Muscle of arm (tissue), 12 donors: Measurements from ENCODE around the gene SNTG2. TPM values are rescaled to one million over a fixed set of nuclear protein-coding genes. Genes with fewer than 3 reads are reported as not detected.
A peak's percentile ranks its signal among the peaks of the same experiment; 100 is the strongest.

ENCODE experiments used
- DNase-seq: peaks from one replicate; pipeline ENCODE4 v3.0.0-alpha.2; 2013
- polyA plus RNA-seq, 12 donors: library from polyadenylated mRNA; unstranded; fragments of 120-200 nt; gene quantifications; one replicate each; pipeline ENCODE4 v1.2.1, GENCODE V29; 2013; ENCODE audit not compliant: insufficient read length in 12 of 12

The SNTG2 gene
- polyA plus RNA-seq, 12 donors = 0.13 to 0.70 (median 0.31) TPM; not detected in 3

GRCh38 chr2:1140389-1141003, 189.8 kb downstream of the SNTG2 start:
- DNase-seq = no peak

DNA sequence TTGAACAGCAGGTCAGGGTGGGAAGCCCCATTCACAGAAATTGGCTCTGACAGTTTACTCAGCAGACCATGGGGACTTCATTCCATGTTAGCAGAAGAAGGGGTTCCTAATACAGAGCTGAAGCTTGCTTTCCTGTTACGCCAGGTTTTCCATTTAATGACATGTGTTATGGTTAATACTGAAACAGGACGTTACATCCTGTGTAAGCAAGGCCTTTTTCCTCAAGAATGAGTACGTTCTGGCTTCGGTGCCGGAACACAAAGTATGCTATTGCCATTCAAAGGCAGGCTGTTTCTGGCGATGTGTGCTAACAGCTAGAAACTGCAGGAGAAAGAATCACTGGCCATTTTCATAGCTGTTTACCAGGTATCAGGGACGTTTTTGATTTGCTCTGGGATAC, 190.4 kb downstream of the SNTG2 start:
- DNase-seq = no peak

- no peak for DNase-seq
Observed at GRCh38 chr2:1143129-1143528, 192.5 kb downstream of the SNTG2 start.

DNA sequence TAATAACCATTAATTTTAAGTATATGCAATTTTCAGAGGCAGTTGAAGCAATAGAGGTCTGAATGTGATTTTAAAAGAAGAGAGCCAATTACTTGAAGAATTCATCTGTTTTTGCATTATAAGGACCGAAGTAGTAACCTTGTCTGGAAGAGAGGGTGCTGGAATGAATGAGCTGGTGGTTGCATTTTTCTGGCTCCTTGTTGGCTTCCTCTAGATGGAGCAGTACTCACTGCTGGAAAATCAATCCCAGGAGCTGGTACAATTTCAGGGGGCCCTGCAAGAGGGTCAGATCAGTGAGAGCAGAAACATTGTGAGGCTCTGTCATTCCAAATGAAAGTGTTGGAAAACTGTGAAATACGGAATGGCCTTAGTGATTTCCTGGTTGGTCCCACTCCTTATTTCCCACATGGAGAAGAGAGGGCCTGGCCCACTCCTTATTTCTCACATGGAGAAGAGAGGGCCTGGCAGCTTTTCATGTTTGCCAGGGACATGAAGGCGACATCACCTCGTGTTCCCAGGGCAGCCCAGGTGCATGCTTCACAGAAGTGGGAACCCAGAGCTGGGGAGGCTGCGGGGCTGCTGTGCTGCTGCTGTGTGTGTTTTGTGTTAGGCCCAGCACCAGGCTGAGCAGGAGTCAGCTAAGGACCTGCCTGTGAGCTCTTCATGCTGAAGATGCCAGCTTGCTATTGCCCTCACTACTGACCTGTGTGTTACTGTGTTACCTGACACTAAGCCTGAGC, 197.4 kb downstream of the SNTG2 start:
- no peak for DNase-seq

- DNase-seq = no peak
Observed at GRCh38 chr2:1150724-1151511, 200.3 kb downstream of the SNTG2 start.

- no peak for DNase-seq
Observed at GRCh38 chr2:1152375-1152774, 201.7 kb downstream of the SNTG2 start.

DNA sequence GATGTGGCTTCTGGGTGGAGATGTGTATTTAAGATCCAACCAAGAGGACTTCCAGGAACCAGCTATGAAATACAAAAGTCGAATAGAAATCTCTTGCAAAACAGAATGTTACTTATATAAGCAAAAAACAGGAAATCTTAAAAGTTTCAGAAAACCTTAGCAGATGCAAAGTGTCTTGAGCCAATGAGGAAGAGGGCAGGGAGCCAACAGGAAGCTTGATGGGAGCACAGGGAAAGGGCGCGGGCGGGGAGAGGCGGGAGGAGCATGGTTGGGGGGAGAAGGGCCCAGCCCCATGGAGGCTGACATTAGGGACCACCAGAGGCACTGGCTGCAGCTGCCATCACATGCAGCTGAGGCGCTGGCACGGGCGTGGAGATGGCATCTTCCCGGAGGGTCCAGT, 203.3 kb downstream of the SNTG2 start:
- DNase-seq = peak; percentile 80

- no peak for DNase-seq
Observed at GRCh38 chr2:1154710-1155594, 204.3 kb downstream of the SNTG2 start.

DNA sequence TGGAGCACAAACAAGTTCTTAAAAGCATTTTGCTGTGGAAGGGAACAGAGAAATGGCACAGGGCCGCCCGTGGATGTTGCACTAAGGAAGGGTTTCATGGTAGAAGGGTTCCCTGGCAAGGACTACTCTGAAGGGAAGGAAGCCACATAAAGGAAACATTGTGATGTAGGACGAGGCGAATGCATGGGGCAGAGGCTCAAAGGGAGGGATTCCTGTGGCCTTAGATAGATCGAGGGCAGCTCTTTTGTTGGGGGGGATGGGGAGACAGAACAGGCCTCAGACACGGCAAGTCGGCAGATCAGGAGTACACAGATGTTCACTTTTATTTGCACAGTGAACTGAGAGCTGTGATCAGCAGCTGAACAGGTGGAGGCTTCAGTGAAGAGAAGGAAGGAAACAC, 205.4 kb downstream of the SNTG2 start:
- no peak for DNase-seq

DNA sequence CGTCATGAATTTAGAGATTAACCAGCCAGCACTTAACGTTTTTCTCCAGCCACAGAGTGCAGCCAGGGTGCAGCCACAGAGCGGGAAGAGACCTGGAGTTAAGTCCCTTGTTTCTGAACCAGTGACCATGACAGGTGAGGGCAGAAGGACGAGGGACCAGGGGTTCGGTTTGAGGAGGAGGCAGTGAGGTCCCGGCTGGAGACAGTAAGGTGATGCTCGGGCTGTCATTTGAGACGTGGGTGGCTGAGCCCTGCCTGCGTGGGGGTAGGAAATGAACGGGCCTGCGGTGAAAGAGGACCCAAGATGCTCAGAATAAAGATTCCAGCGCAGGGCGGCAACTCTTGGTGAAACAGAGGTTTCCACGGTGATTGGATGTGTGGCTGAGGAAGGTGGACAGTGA, 205.9 kb downstream of the SNTG2 start:
- DNase-seq = no peak

DNA sequence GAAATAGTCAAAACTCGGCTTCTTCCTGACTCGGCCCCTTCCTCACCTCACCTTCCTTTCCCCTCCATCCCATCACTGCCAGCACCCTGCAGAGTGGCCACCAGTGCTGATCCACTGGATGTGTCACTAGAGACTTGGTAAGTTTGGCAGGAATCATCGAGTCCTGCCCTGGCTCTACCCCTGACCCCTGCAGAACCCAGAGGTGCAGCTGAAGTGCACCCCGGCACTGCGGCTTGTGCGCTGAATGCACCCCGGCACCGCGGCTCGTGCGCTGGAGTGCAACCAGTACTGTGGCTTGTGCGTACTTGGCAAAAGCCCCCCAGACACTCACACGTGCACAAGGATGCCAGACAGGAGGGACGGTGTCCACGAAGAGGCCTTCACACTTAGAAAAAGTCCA, 206.5 kb downstream of the SNTG2 start:
- DNase-seq = no peak

DNA sequence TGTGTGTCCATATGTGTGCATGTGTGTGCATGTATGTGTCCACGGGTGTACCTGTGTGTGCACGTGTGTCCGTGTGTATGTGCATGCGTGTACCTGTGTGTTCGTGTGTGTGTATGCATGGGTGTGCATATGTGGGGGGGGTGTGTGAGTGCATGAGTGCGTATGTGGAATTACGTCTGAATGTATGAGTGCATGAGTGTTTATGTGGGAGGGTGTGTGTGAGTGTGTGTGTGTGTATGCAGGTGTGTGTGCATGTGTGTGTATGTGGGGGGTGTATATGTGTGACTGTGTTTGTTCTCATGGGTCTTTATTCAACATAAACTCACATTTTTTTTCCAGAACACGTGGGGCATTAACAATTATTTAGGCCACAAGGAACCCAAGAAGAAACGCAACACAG, 208.4 kb downstream of the SNTG2 start:
- no peak for DNase-seq

- no peak for DNase-seq
Observed at GRCh38 chr2:1162246-1162645, 211.6 kb downstream of the SNTG2 start.

- DNase-seq = no peak
Observed at GRCh38 chr2:1162768-1163584, 212.3 kb downstream of the SNTG2 start.

DNA sequence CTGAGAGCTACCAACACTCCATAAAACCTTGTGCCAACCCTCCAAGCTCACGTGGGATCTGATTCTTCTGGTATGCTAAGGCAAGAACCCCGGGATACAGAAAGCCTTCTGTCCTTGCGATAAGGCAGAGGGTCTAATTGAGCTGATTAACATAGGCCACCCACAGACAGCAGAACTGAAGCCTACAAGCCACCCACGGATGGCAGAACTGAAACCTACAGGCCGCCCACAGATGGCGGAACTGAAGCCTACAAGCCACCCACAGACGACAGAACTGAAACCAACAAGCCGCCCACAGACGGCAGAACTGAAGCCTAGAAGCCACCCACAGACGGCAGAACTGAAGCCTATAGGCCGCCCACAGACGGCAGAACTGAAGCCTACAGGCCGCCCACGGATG, 216.3 kb downstream of the SNTG2 start:
- DNase-seq = no peak

DNA sequence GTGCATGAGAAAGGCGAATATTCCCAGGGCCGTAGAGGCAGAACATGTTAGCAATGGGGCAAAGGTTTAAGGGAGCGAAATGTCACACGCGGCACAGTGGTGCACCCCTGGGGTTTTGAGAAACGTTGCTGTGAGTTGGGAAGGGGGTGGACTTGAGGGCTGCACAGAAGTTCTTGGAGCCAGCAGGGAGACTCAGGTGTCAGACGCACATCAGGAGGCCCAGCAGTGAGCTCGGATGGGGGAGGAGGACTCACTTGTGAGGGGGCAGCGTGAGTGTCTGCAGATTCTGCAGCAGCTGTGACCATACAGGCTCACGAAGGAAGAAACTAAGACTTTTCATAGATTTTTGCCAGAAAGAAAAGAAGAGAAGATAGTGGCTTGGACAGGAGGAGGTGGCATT, 218.2 kb downstream of the SNTG2 start:
- no peak for DNase-seq

GRCh38 chr2:1169291-1169949, 218.8 kb downstream of the SNTG2 start:
- no peak for DNase-seq

GRCh38 chr2:1170241-1170640, 219.6 kb downstream of the SNTG2 start:
- DNase-seq = no peak

DNA sequence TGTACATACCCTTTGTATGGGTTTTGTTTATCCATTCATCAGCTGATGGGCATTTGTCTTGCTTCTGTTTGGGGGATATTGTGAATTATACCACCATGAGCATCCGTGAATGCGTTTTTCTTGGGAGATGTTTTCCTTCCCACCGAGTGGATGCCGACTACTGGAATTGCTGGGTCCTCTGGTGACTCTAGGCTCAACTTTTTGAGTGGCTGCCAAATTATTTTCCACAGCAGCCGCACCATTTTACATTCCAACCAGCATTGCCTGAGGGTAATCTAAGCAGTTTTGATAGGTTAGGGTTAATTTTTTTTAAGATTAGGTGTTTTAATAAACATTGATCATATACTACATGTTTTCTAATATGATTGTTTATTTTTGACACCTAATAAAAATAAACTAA, 220.1 kb downstream of the SNTG2 start:
- DNase-seq = no peak

DNA sequence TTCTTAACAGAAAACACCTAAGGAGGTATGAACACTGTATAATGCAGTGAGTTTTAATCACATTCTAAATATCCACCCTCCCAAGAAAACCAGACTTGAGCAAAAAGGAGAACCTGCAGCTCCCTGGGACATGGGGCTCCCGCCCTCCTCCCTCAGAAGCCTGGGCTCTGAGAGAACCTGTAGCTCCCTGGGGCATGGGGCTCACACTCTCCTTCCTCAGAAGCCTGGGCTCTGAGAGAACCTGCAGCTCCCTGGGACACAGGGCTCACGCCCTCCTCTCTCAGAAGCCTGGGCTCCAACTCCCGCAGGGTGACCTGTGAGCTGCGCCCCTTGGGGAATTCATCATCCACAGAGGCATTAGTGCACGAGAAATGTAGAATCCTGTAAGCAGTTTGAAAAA, 222.9 kb downstream of the SNTG2 start:
- no peak for DNase-seq

GRCh38 chr2:1181893-1182292, 231.2 kb downstream of the SNTG2 start:
- no peak for DNase-seq
